Ovary (tissue), 3 donors: ENCODE measurements around the gene THSD7A.

Experiments used
- POLR2A ChIP-seq: fragments of 450-650 bp; IDR thresholded peaks from one replicate; pipeline ENCODE4 v1.6.1; 2017; ENCODE audit warnings: antibody characterized with exemption, mild to moderate bottlenecking, moderate library complexity
- TF ChIP-seq, protein P1 (sequence below), 3 donors: fragments of 450-650 bp in 2 of 3; fragments of 200-600 bp in 1 of 3; IDR thresholded peaks; one replicate each; pipeline versions ENCODE4 v1.5.1 to v1.8.0; 2016 to 2022; ENCODE audit warnings: antibody characterized with exemption in 3 of 3, mild to moderate bottlenecking in 1 of 3
- donor health status: DM: no; HTN: no; CAD: no.

GRCh38 chr7:11379641-11380040, 452.4 kb downstream of the THSD7A start:
- TF ChIP-seq, protein P1, sequence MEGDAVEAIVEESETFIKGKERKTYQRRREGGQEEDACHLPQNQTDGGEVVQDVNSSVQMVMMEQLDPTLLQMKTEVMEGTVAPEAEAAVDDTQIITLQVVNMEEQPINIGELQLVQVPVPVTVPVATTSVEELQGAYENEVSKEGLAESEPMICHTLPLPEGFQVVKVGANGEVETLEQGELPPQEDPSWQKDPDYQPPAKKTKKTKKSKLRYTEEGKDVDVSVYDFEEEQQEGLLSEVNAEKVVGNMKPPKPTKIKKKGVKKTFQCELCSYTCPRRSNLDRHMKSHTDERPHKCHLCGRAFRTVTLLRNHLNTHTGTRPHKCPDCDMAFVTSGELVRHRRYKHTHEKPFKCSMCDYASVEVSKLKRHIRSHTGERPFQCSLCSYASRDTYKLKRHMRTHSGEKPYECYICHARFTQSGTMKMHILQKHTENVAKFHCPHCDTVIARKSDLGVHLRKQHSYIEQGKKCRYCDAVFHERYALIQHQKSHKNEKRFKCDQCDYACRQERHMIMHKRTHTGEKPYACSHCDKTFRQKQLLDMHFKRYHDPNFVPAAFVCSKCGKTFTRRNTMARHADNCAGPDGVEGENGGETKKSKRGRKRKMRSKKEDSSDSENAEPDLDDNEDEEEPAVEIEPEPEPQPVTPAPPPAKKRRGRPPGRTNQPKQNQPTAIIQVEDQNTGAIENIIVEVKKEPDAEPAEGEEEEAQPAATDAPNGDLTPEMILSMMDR (IDR thresholded peaks at IDR 0.05), result no peak
- TF ChIP-seq POLR2A, result no peak
